Skeletal muscle satellite cell (primary cell): Measurements from ENCODE around the gene FAM136A. TPM values are rescaled to one million over a fixed set of nuclear protein-coding genes. Genes with fewer than 3 reads are reported as not detected.

Experiments used
- H3K27me3 ChIP-seq: 2 replicates; pipeline ENCODE4 v1.7.0; 2013; ENCODE audit warnings: low read length; ENCODE audit not compliant: control insufficient read depth, insufficient read depth
- H3K36me3 ChIP-seq: 2 replicates; pipeline ENCODE4 v1.7.0; 2013; ENCODE audit warnings: mild to moderate bottlenecking, control low read depth, low read length; ENCODE audit not compliant: insufficient read depth
- H3K4me1 ChIP-seq: 2 replicates; pipeline ENCODE4 v1.7.0; 2013; ENCODE audit warnings: low read length; ENCODE audit not compliant: control insufficient read depth, insufficient read depth
- H3K4me2 ChIP-seq: 2 replicates; pipeline ENCODE4 v1.7.0; 2013; ENCODE audit warnings: mild to moderate bottlenecking, low read length
- H3K4me3 ChIP-seq: 2 replicates; pipeline ENCODE4 v1.7.0; 2013; ENCODE audit warnings: low read length
- H3K9ac ChIP-seq: 2 replicates; pipeline ENCODE4 v1.7.0; 2013; ENCODE audit warnings: mild to moderate bottlenecking, low read depth, low read length, moderate library complexity
- H3K9me3 ChIP-seq: replicated peaks from 2 replicates; pipeline ENCODE4 v1.7.0; 2013; ENCODE audit warnings: mild to moderate bottlenecking, control low read depth, low read length
- small RNA-seq: library from RNA; depleted of rRNA; stranded (forward); fragments of <200 nt; gene quantifications from one replicate; pipeline ENCODE3, GENCODE V24; 2012

FAM136A gene

GRCh38 chr2:70247364-70248180, 54.3 kb downstream of the FAM136A start:
- Histone ChIP-seq H3K36me3 (no peaks in the 10 kb centered on the region), H3K4me1 (peaks cover 12% of the 10 kb centered on the region), H3K9me3 (no peaks in the 10 kb centered on the region), H3K4me2 (peak overlapping the region; percentile 85), H3K4me3 (peak overlapping the region; percentile 88), H3K9ac (peak overlapping the region; percentile 96), H3K27me3 (no peaks in the 10 kb centered on the region)

Small RNA genes within 50 kb of the gene (small RNA-seq; reads per million reads assigned to genes)
- gene AC016700.2, result not detected
- gene MIR1285-2, result not detected
